Bone marrow (tissue), 2 donors: ENCODE results near the gene TMEM101.
"Not testable (repeated sequence)": the region's sequence is repeated elsewhere in the genome, so short reads cannot be mapped to it uniquely, and the experiment has no call there.

Experiments
- DNase-seq, 2 donors: peaks; one replicate each; lab custom pipeline; 2025; lab: John Stamatoyannopoulos, UW

TMEM101 gene

GRCh38 chr17:44000871-44001460 lies 13.8 kb downstream of the TMEM101 start:
- no peak for DNase-seq

- no peak for DNase-seq
Measured at GRCh38 chr17:44000141-44000860, 14.5 kb downstream of the TMEM101 start.

- DNase-seq, result no peak
Measured at GRCh38 chr17:43999024-43999423, 15.7 kb downstream of the TMEM101 start.

GRCh38 chr17:43998552-43998951 lies 16.2 kb downstream of the TMEM101 start:
- no peak for DNase-seq

- not testable (repeated sequence) for DNase-seq
Measured at GRCh38 chr17:43997180-43997579, 17.6 kb downstream of the TMEM101 start.

GRCh38 chr17:43995150-43995471 lies 19.7 kb downstream of the TMEM101 start:
- no peak for DNase-seq

GRCh38 chr17:43994272-43995149 lies 20.3 kb downstream of the TMEM101 start:
- peak in 1 of 2 donors; percentile 29 for DNase-seq

- no peak for DNase-seq
Measured at GRCh38 chr17:43992641-43993040, 22.1 kb downstream of the TMEM101 start.

GRCh38 chr17:43988301-43988700 lies 26.5 kb downstream of the TMEM101 start:
- DNase-seq, result no peak

GRCh38 chr17:43987131-43988021 lies 27.4 kb downstream of the TMEM101 start:
- DNase-seq, result no peak

- DNase-seq, result no peak
Measured at GRCh38 chr17:43986225-43986981, 28.4 kb downstream of the TMEM101 start.

GRCh38 chr17:43984521-43984920 lies 30.2 kb downstream of the TMEM101 start:
- no peak for DNase-seq

- no peak for DNase-seq
Measured at GRCh38 chr17:43983515-43984411, 31.0 kb downstream of the TMEM101 start.

- no peak for DNase-seq
Measured at GRCh38 chr17:43983196-43983514, 31.6 kb downstream of the TMEM101 start.

GRCh38 chr17:43982171-43982570 lies 32.6 kb downstream of the TMEM101 start:
- DNase-seq, result no peak

- DNase-seq, result no peak
Measured at GRCh38 chr17:43979671-43980070, 35.1 kb downstream of the TMEM101 start.

- DNase-seq, result no peak
Measured at GRCh38 chr17:43979011-43979410, 35.8 kb downstream of the TMEM101 start.

GRCh38 chr17:43978078-43978477 lies 36.7 kb downstream of the TMEM101 start:
- DNase-seq, result no peak

- no peak for DNase-seq
Measured at GRCh38 chr17:43976963-43977837, 37.6 kb downstream of the TMEM101 start.
